GM12878 (cell line): ENCODE data around the gene ERCC2. TPM values are rescaled to one million over a fixed set of nuclear protein-coding genes. Genes with fewer than 3 reads are reported as not detected.
"Not testable (repeated sequence)": the region's sequence is repeated elsewhere in the genome, so short reads cannot be mapped to it uniquely, and the experiment has no call there.

Experiments
- ATAC-seq: fragments of 200-7000 bp; cut with Tn5 transposase; 3 replicates; pipeline ENCODE4 v1.9.1; 2020; ENCODE audit warnings: mild to moderate bottlenecking, moderate library complexity
- BruUV-seq: library from RNA; stranded (reverse); fragments of 400-500 nt; replicated peaks from 2 replicates; lab custom pipeline; 2021; lab: Mats Ljungman, UMichigan
- CTCF ChIA-PET: fragments of 300-600 bp; sonication (Branson Sonifier 250); formaldehyde crosslinking; extraction: SDS; loops from one replicate; lab custom pipeline; 2021; ENCODE audit warnings: inconsistent platforms; lab: Yijun Ruan, JAX
- POLR2A ChIA-PET: fragments of 350-600 bp; formaldehyde crosslinking; extraction: SDS; loops from one replicate; lab custom pipeline; 2021; ENCODE audit warnings: inconsistent platforms; lab: Charles Lee
- RAD21 ChIA-PET: fragments of 300-600 bp; sonication (Branson Sonifier 250); formaldehyde crosslinking; loops from one replicate; lab custom pipeline; 2023; ENCODE audit warnings: antibody characterized with exemption; ENCODE audit not compliant: unreplicated experiment; lab: Charles Lee
- SMC1A ChIA-PET: fragments of 300-600 bp; sonication (Branson Sonifier 250); formaldehyde crosslinking; loops from one replicate; lab custom pipeline; 2023; ENCODE audit not compliant: unreplicated experiment, uncharacterized antibody; lab: Charles Lee
- DNase-seq: peaks from one replicate; pipeline ENCODE4 v3.0.0-alpha.2; 2011; ENCODE audit warnings: low read depth, low spot score
- FAIRE-seq: peaks from 3 replicates; lab custom pipeline; 2011; peaks lifted over from hg19 to GRCh38; lab: Jason Lieb, UNC
- H2AFZ ChIP-seq: 2 replicates; pipeline ENCODE4 v1.6.0; 2011; ENCODE audit warnings: low read depth, low read length, control low read depth; ENCODE audit not compliant: control insufficient read depth
- H3K27ac ChIP-seq: 2 replicates; pipeline ENCODE4 v1.5.1; 2011; ENCODE audit warnings: control low read depth; ENCODE audit not compliant: control insufficient read depth, insufficient read depth
- H3K27me3 ChIP-seq, 2 experiments: replicated peaks in 1 of 2; 2 replicates each; pipeline versions ENCODE4 v1.6.0 to v1.6.1; 2011; ENCODE audit warnings: low read length in 1 of 2; ENCODE audit not compliant: control insufficient read depth in 2 of 2, insufficient read depth in 2 of 2
- H3K36me3 ChIP-seq, 2 experiments: 2 replicates each; pipeline ENCODE4 v1.5.1; 2011; ENCODE audit warnings: low read length in 1 of 2; ENCODE audit not compliant: control insufficient read depth in 2 of 2, insufficient read depth in 2 of 2
- H3K4me1 ChIP-seq: 2 replicates; pipeline ENCODE4 v1.6.1; 2011; ENCODE audit warnings: mild to moderate bottlenecking, low read length, moderate library complexity, mixed read lengths; ENCODE audit not compliant: control insufficient read depth, insufficient read depth
- H3K4me2 ChIP-seq: 2 replicates; pipeline ENCODE4 v1.6.0; 2011; ENCODE audit warnings: control low read depth; ENCODE audit not compliant: control insufficient read depth, insufficient read depth
- H3K4me3 ChIP-seq: fragments of 200-600 bp; sonication (generic); 2 replicates; pipeline ENCODE4 v1.5.1; 2016
- H3K79me2 ChIP-seq: 2 replicates; pipeline ENCODE4 v1.6.0; 2011; ENCODE audit warnings: low read length; ENCODE audit not compliant: control insufficient read depth, insufficient read depth
- H3K9ac ChIP-seq: 2 replicates; pipeline ENCODE4 v1.8.0; 2011; ENCODE audit warnings: low read length, control low read depth, mixed read lengths; ENCODE audit not compliant: control insufficient read depth, insufficient read depth
- H3K9me3 ChIP-seq: replicated peaks from 3 replicates; pipeline ENCODE4 v1.5.1; 2011; ENCODE audit warnings: mild to moderate bottlenecking, low read length; ENCODE audit not compliant: control insufficient read depth, insufficient read depth
- H4K20me1 ChIP-seq: 2 replicates; pipeline ENCODE4 v1.6.0; 2011; ENCODE audit not compliant: control insufficient read depth, insufficient read depth
- HCFC1 ChIP-seq: fragments of 150-350 bp; IDR thresholded peaks from 2 replicates; pipeline ENCODE4 v1.6.1; 2014; ENCODE audit warnings: low read length
- NBN ChIP-seq: fragments of 450-650 bp; IDR thresholded peaks from 2 replicates; pipeline ENCODE4 v1.6.1; 2016
- NR2C1 ChIP-seq: fragments of 450-650 bp; IDR thresholded peaks from 2 replicates; pipeline ENCODE4 v1.6.1; 2017; ENCODE audit warnings: antibody characterized with exemption, mild to moderate bottlenecking, moderate library complexity
- NRF1 ChIP-seq: conservative IDR thresholded peaks from 2 replicates; pipeline ENCODE4 v1.6.1; 2011; ENCODE audit warnings: mild to moderate bottlenecking, low read depth, low read length, improper control_type of control experiment
- POLR2A ChIP-seq: IDR thresholded peaks from 2 replicates; pipeline ENCODE4 v1.6.1; 2011; ENCODE audit warnings: low read depth, mild to moderate bottlenecking, low read length
- TCF7 ChIP-seq: IDR thresholded peaks from 2 replicates; pipeline ENCODE4 v1.6.1; 2014; ENCODE audit warnings: antibody characterized with exemption, borderline replicate concordance
- ZBTB40 ChIP-seq: fragments of 450-650 bp; IDR thresholded peaks from 2 replicates; pipeline ENCODE4 v1.6.1; 2016; ENCODE audit warnings: mild to moderate bottlenecking, moderate library complexity, borderline replicate concordance
- ZNF687 ChIP-seq: fragments of 450-650 bp; IDR thresholded peaks from 2 replicates; pipeline ENCODE4 v1.6.1; 2017; ENCODE audit warnings: mild to moderate bottlenecking, moderate library complexity
- WGBS: methylation state at CpG from one replicate; pipeline ENCODE4 v1.1.6; 2016; ENCODE audit warnings: low lambda C conversion rate; ENCODE audit not compliant: insufficient replicate concordance, insufficient coverage; ENCODE audit errors: missing lambda C conversion rate; 5-methylcytosine and 5-hydroxymethylcytosine counted together
- in situ Hi-C: fragments of 300-500 bp; cut with MboI; formaldehyde crosslinking; loops from 9 replicates; pipeline ENCODE4 v1.14.3; 2018; ENCODE audit warnings: mixed read lengths
- intact Hi-C: fragments of 100-400 bp; cut with micrococcal nuclease; formaldehyde crosslinking; loops from one replicate; pipeline ENCODE4 v1.14.2; 2022; ENCODE audit not compliant: unreplicated experiment
- polyA plus RNA-seq, 11 experiments: library from polyadenylated mRNA; depleted of rRNA in 4 of 11; unstranded in 6 of 11; stranded (reverse) in 5 of 11; fragments of >200 nt; fragmentation: Nextera tagmentation in 4 of 11; fragmentation: Illumina TruSeq in 1 of 11; extraction: Ambion mirVana in 4 of 11; extraction: Trizol in 1 of 11; gene quantifications; 1 replicate in 1 of 11; 2 replicates in 10 of 11; pipeline versions ENCODE4 v1.2.1 to v1.2.3, GENCODE V29; 2011 to 2016; ENCODE audit warnings: inconsistent platforms in 2 of 11, missing spikeins in 2 of 11, low read depth in 1 of 11
- total RNA-seq, 4 experiments: library from RNA; depleted of rRNA in 3 of 4; stranded (reverse); fragments of >200 nt in 3 of 4; fragmentation: Illumina TruSeq in 1 of 4; extraction: Trizol in 1 of 4; gene quantifications; 2 replicates each; pipeline versions ENCODE4 v1.2.1 to v1.2.3, GENCODE V29; 2013 to 2021

The ERCC2 gene
- total and polyA plus RNA-seq, 10 of the 15 experiments (the other 5 are each of a cell fraction or from before 2014, with no cell fraction given), result 1.3 to 40.1 (median 15.6) TPM

GRCh38 chr19:45413497-45413896 lies 43.1 kb upstream of the ERCC2 start (continued):
- no peak for TF ChIP-seq ZBTB40
- TF ChIP-seq HCFC1, result no peak
- TF ChIP-seq NRF1, result no peak
- TF ChIP-seq TCF7, result no peak
- no peak for TF ChIP-seq ZNF687
- no peak for TF ChIP-seq POLR2A
- no peak for TF ChIP-seq NBN
- TF ChIP-seq NR2C1, result no peak
- TF ChIP-seq, all 136 proteins: peak for 0

- SMC1A ChIA-PET, result interaction anchor here (0.6 kb wide), 1 partner anchor 126 kb away, joined by 4 read pairs; no protein-coding TSS in a partner anchor
- H3K9me3 ChIP-seq, H3K4me3 ChIP-seq, H3K4me1 ChIP-seq, H3K27me3 ChIP-seq, H3K9ac ChIP-seq, CTCF ChIA-PET, H3K79me2 ChIP-seq, H3K4me2 ChIP-seq, H4K20me1 ChIP-seq, H3K27ac ChIP-seq, FAIRE-seq, RAD21 ChIA-PET, BruUV-seq, H2AFZ ChIP-seq, DNase-seq, POLR2A ChIA-PET, H3K36me3 ChIP-seq, ATAC-seq, in situ Hi-C loops, intact Hi-C loops: not testable (repeated sequence)
- 97% methylated on average over 4 of the region's 4 CpGs for WGBS
Observed at GRCh38 chr19:45410330-45410729, 40.0 kb upstream of the ERCC2 start.
